ENCODE measurements around the gene ABCC11.

- TF ChIP-seq POLR2A (IDR thresholded peaks at IDR 0.05; ENCODE audit: low read length): no peak
- TF ChIP-seq GATA1 (IDR thresholded peaks at IDR 0.05; ENCODE audit: low read depth, low read length): no peak
These were observed 44.4 kb upstream of the ABCC11 start for GRCh38 chr16:48291754-48292153.

Measured in erythroblast (primary cell).